ENCODE results near the gene TRIM29. TPM values are rescaled to one million over a fixed set of nuclear protein-coding genes. Genes with fewer than 3 reads are reported as not detected.

Gene TRIM29
- total and polyA plus RNA-seq, 2 of the 4 experiments (the other 2 are of a cell fraction), result not detected

- Histone ChIP-seq H3K79me1 (ENCODE audit: low read depth in 1 of 2, low read length in 2 of 2) (no peaks in the 10 kb centered on the region), H4K91ac (ENCODE audit: insufficient read depth, low read depth, low read length) (no peak overlapping the region), H3K36me3 (ENCODE audit: control insufficient read depth, insufficient read depth, low read length) (no peaks in the 10 kb centered on the region), H3K27me3 (ENCODE audit: control insufficient read depth, insufficient read depth, low read length) (peaks cover 30% of the 10 kb centered on the region; the same call in 1 of the 2 replicates), H3K4me3 (ENCODE audit: insufficient read depth, low read depth, low read length) (no peak overlapping the region), H3K4me2 (ENCODE audit: low read depth, low read length) (no peak overlapping the region), H2BK120ac (ENCODE audit: low read depth, low read length) (no peak overlapping the region), H3K9me3 (ENCODE audit: control insufficient read depth, insufficient read depth, low read length) (no peaks in the 10 kb centered on the region), H2BK15ac (ENCODE audit: low read depth, low read length) (no peak overlapping the region), H3K14ac (replicated peaks; ENCODE audit: low read depth, low read length) (no peak overlapping the region), H4K20me1 (ENCODE audit: insufficient read depth, low read length) (no peaks in the 10 kb centered on the region; the same call in 1 of the 2 replicates), H3K18ac (ENCODE audit: low read depth, low read length) (no peak overlapping the region), H4K8ac (ENCODE audit: low read depth in 2 of 2, low read length in 2 of 2) (no peak overlapping the region), H2AFZ (replicated peaks; ENCODE audit: low read length, poor library complexity) (no peak overlapping the region), H2BK20ac (ENCODE audit: low read depth, low read length) (no peak overlapping the region), H2BK5ac (ENCODE audit: low read depth, low read length, poor library complexity, severe bottlenecking) (no peak overlapping the region), H3K4me1 (ENCODE audit: control insufficient read depth, insufficient read depth, low read length) (no peaks in the 10 kb centered on the region), H4K5ac (ENCODE audit: low read depth, low read length) (no peak overlapping the region), H3K9ac (ENCODE audit: low read depth, low read length) (no peak overlapping the region), H3K27ac (ENCODE audit: insufficient read depth, low read length) (no peak overlapping the region), H3K56ac (ENCODE audit: extremely low read depth, insufficient read depth, low read length) (no peak overlapping the region), H3K4ac (ENCODE audit: low read depth, low read length) (no peak overlapping the region), H2AK9ac (replicated peaks; ENCODE audit: low read depth, low read length, poor library complexity) (no peak overlapping the region), H3K9me1 (ENCODE audit: insufficient read depth, low read length) (no peaks in the 10 kb centered on the region), H2AK5ac (ENCODE audit: low read depth, low read length) (no peak overlapping the region), H3K23ac (ENCODE audit: low read depth, low read length) (no peak overlapping the region)
- TF ChIP-seq USF2 (IDR thresholded peaks at IDR 0.05; ENCODE audit: low read depth, low read length), result no peak
- DNase-seq, result no peak
- POLR2A ChIA-PET (ENCODE audit: unreplicated experiment), result no interaction called here
- dilution Hi-C loops (cut with HindIII; ENCODE audit: low sequenced_read_pairs, unreplicated experiment) (no loop called here), in situ Hi-C loops (cut with MboI; ENCODE audit: low sequenced_read_pairs) (loop anchor here (25.0 kb wide), 1 partner anchor 762 kb away; no protein-coding TSS in a partner anchor), intact Hi-C loops (cut with micrococcal nuclease) (no loop called here)
- BruUV-seq (replicated peaks), result no TSS peak
- 53% methylated on average over 3 of the region's 13 CpGs; no CpG with 5 or more reads in 1 of the 2 experiments for WGBS, 2 experiments (ENCODE audit: extremely low coverage in 2 of 2, insufficient read length in 1 of 2)
- no peak for ATAC-seq (ENCODE audit: low read depth)
- CTCF ChIA-PET, result no interaction called here
These were observed 14.0 kb downstream of the TRIM29 start for GRCh38 chr11:120123946-120124345.

All from IMR-90 (cell line).